Measurements from ENCODE around the gene NAB2.
"Not testable (repeated sequence)": the region's sequence is repeated elsewhere in the genome, so short reads cannot be mapped to it uniquely, and the experiment has no call there.

Gene NAB2

DNA sequence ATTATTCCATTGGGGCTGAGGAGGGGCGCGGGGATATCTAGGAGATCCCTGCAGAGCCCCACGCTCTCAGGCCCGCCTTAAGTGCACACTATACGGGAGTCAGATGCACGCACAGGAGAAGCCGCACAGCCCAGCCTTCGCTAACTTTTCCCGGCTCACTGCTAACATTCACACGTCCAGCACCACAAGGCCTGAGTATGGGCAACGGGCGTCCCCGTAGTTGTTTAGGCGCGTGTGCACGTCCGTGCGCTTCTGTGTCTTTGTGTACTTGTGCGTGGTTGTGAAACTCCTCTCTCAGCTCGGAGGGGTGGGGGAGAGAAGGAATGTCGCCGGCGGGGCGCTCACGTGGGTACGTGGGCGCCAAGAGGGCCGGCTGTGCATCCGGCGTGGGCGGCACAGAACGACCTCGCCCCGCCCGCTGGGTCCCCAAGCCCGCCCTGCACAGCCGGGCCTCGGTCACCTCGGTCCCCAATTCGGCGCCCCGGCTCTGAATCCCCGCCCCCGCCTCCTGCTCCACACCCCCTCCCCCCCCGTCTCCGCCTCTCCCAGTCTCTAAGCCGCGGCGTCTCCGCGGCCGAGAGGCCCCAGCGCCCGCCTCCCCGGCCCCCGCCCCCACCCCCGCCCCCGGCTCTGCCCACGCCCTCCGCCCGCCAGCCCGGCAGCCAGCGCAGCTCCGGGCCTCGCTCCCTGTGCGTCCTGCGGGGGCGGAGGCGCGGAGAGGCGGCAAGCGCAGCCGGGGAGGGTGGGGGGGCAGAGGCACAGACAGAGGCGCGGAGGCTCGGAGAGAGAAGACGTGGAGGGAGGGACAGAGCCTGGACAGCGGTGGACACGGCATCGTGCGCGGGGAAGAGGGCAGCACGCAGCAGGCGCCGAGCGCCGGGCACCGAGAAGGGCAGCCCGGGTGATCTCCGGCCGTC is at the start of gene NAB2:
TSS of gene NAB2 (plus strand) at position 761 of the 917 bp plus-strand sequence. CDS start 158 bp downstream, outside the sequence.
- DNase-seq = peak; percentile 93

- DNase-seq = no peak
These were observed 48.7 kb upstream of the NAB2 start for GRCh38 chr12:57040211-57040610.

GRCh38 chr12:57040750-57041149 is 48.2 kb upstream of the NAB2 start:
- DNase-seq = no peak

DNA sequence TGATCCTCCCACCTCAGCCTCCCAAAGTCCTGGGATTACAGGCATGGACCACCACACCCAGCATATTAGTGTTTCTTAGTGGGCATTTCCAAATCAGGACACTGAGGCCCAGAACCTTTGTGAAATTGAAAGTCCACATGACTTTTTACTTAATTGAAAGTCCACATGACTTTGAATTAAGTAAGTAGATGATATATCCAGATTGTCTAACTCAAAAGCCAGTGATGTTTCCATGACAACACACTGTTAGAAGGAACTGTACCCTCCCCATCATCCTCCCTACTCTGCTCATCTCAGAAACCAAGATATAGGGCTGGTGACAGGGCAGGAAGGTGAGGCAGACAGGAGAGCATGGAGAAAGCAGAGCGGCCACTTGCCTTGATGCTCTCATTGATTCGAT is 46.2 kb upstream of the NAB2 start:
- DNase-seq = peak; percentile 12

- DNase-seq = no peak
These were observed 44.4 kb upstream of the NAB2 start for GRCh38 chr12:57044468-57044867.

DNA sequence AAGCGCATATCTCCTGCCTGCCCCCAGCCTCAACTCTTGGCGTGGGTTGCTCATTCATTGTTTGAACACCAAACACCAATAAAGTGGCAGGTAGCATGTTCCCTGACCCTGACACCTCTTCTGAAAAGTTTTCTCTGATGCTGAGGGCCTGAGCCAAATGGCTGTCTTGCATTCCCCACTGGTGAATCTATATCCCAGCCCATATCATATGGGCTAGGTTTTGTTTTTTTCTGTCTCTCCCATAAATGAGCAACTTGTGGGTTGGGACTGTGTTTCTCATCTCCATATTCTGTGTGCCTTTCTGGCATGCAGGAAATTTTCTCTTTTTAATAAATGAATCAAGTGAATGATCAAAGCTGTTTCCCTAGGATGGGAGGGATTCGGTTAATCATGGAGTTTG is 44.0 kb upstream of the NAB2 start:
- DNase-seq = no peak

- peak; percentile 51 for DNase-seq
These were observed 42.7 kb upstream of the NAB2 start for GRCh38 chr12:57046086-57046791.

GRCh38 chr12:57046947-57047890 is 41.7 kb upstream of the NAB2 start:
- peak; percentile 73 for DNase-seq

DNA sequence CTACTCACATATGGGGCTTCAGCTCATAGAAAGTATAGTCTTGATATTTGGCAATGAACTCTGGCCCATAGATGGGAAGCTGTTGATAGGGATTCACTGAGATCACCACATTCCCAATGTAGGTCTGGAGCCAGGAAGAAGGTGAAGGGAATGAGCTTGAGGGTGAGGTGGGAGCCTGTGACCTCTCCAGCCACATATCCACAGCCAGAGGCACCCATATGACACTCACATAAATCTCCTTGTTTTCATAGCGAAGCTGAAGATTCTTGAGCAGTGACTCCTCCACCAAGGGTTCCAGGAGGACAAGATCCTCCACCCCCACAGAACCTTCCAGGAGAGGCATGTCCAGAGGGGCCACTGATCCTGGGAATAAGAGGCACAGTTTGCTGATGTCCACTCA is 40.9 kb upstream of the NAB2 start:
- DNase-seq = no peak

GRCh38 chr12:57048423-57049118 is 40.3 kb upstream of the NAB2 start:
- DNase-seq = peak; percentile 34

DNA sequence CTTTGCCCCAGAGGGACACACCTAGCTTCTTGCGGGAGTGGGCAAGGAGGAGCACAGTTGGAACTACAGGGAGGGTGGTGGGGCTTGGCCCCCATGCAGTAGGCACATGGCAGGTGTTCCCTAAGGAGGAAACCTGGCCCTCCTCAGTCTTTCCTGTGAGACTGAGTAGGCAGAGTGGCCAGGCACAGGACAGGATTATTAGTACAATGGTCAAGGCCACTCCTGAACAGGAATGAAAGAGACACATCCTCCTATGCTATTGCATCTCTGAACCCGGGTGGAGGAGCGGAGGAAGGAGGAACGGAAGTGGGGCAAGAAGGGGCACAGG is 39.8 kb upstream of the NAB2 start:
- peak; percentile 29 for DNase-seq

DNA sequence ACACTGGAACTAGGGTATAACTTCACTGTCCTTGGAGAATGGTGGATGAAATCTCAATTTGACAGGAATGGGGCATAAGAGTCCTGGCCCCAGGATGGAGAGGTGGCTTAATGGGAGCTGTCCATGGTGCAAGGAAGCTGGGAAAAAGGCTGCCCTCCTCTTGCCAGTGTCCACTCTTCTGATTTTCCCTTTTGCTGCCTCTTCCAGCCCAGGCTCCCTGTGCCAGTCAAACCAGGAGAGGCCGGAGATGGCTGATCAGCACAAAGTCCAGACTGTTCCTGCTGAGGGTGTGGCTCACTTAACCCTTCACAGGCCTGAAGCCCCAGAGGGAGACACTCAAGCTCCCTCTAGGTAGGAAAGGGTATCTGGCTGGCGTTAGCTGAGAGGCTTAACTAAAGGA is 39.0 kb upstream of the NAB2 start, which contains the start of gene MYO1A:
TSS of gene MYO1A (minus strand) at position 240 of the 400 bp plus-strand sequence. CDS start 1,806 bp downstream, outside the sequence.
- no peak for DNase-seq

GRCh38 chr12:57051011-57051410 is 37.9 kb upstream of the NAB2 start:
- no peak for DNase-seq

DNA sequence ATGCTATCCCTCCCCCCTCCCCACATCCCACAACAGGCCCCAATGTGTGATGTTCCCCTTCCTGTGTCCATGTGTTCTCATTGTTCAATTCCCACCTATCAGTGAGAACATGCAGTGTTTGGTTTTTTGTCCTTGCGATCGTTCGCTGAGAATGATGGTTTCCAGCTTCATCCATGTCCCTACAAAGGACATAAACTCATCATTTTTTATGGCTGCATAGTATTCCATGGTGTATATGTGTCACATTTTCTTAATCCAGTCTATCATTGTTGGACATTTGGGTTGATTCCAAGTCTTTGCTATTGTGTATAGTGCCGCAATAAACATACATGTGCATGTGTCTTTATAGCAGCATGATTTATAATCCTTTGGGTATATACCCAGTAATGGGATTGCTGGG is 35.8 kb upstream of the NAB2 start:
- DNase-seq = not testable (repeated sequence)

GRCh38 chr12:57053901-57054300 is 35.0 kb upstream of the NAB2 start:
- DNase-seq = not testable (repeated sequence)

- peak; percentile 96 for DNase-seq
These were observed 33.1 kb upstream of the NAB2 start for GRCh38 chr12:57055824-57056223.

- peak; percentile 28 for DNase-seq
These were observed 31.7 kb upstream of the NAB2 start for GRCh38 chr12:57057067-57057751.

GRCh38 chr12:57058454-57058853 is 30.5 kb upstream of the NAB2 start:
- DNase-seq = no peak

DNA sequence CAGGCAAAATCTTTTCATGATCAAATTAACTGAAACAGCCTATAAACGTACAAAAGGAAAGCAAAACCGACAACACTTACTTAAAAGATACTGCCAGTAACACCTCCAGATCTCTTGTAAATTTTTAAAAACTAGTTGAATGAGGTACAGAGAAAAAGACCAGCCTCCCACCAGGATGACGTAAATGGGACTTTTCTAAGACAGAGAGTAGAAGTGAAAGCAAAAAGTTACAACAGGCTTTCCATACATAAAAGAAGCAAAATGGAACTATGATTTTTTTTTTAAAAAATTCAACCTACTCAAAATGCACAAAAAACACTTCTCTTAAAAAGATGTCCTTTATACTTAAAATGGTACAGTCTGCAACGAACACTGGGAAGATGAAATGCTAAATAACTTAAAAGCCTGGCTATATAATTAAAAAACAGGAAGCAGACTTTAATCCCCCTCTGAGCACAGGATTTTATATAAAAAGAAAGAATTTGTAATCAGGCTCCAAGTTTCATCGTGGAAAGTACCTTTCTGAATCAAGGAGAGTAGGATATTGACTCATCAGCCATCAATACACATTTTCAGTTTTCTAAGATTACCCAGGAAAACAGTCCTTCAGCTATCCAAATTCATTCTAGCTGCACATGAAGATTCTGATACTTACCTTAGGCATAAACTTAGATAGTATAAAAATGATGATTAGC is 24.8 kb upstream of the NAB2 start:
- DNase-seq = peak; percentile 96

DNA sequence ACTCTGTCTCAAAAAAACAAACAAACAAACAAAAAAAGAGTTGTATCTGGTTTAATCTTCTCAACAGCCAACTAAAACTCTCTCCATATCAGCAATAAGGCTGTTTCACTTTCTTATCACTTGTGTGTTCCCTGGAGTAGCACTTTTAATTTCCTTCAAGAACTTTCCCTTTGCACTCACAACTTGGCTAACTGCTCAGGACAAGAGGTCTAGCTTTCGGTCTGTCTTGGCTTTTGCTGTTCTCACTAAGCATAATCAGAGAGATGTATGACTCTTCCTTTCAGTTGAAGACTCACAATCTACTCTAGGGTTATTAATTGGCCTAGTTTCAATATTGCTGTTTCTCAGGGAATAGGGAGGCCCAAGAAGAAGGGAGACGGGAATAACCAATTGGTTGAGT is 22.7 kb upstream of the NAB2 start:
- peak; percentile 21 for DNase-seq

- peak; percentile 95 for DNase-seq
These were observed 19.4 kb upstream of the NAB2 start for GRCh38 chr12:57069523-57069922.

All from inflammatory macrophage treated with lipopolysaccharide for 4 hours (primary cell).